ENCODE results near the gene IL18R1. TPM values are rescaled to one million over a fixed set of nuclear protein-coding genes. Genes with fewer than 3 reads are reported as not detected.

The IL18R1 gene
- total and polyA plus RNA-seq, 4 donors = 7.5 to 63.5 (median 25.7) TPM

- H3K27ac ChIP-seq (ENCODE audit: low read depth in 1 of 2, low read length in 1 of 2) = no peak overlapping the region
- peaks cover 0 to 15% (median 4%) of the 10 kb centered on the region in 4 donors for H3K36me3 ChIP-seq (ENCODE audit: control insufficient read depth in 4 of 4, insufficient read depth in 4 of 4, low read length in 4 of 4)
- H3K4me1 ChIP-seq (ENCODE audit: control insufficient read depth in 5 of 5, insufficient read depth in 5 of 5, low read length in 5 of 5) = no peaks in the 10 kb centered on the region
- H3K27me3 ChIP-seq (ENCODE audit: control insufficient read depth in 3 of 3, insufficient read depth in 3 of 3, low read length in 2 of 3) = no peaks in the 10 kb centered on the region
- DNase-seq (no peak), ATAC-seq (ENCODE audit: insufficient read depth, low FRiP score) (no peak)
- H3K9ac ChIP-seq (ENCODE audit: insufficient read depth in 1 of 2, low read length in 2 of 2) = no peak overlapping the region
- H3K4me3 ChIP-seq = no peak overlapping the region
- H3K9me3 ChIP-seq (ENCODE audit: control insufficient read depth in 4 of 4, insufficient read depth in 3 of 4, low read length in 3 of 4) = peaks cover 0 to 13% (median 9%) of the 10 kb centered on the region in 4 donors
- TF ChIP-seq, protein P1, sequence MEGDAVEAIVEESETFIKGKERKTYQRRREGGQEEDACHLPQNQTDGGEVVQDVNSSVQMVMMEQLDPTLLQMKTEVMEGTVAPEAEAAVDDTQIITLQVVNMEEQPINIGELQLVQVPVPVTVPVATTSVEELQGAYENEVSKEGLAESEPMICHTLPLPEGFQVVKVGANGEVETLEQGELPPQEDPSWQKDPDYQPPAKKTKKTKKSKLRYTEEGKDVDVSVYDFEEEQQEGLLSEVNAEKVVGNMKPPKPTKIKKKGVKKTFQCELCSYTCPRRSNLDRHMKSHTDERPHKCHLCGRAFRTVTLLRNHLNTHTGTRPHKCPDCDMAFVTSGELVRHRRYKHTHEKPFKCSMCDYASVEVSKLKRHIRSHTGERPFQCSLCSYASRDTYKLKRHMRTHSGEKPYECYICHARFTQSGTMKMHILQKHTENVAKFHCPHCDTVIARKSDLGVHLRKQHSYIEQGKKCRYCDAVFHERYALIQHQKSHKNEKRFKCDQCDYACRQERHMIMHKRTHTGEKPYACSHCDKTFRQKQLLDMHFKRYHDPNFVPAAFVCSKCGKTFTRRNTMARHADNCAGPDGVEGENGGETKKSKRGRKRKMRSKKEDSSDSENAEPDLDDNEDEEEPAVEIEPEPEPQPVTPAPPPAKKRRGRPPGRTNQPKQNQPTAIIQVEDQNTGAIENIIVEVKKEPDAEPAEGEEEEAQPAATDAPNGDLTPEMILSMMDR (IDR thresholded peaks at IDR 0.05; ENCODE audit: control extremely low read depth, extremely low read depth) = no peak
- WGBS, 2 donors = 79 to 82% methylated on average over 6 of the region's 6 CpGs
Measured at GRCh38 chr2:102367331-102367971, 11.9 kb downstream of the IL18R1 start.

GRCh38 chr2:102368461-102369109 is 13.0 kb downstream of the IL18R1 start:
- Histone ChIP-seq H3K27me3 (ENCODE audit: control insufficient read depth in 3 of 3, insufficient read depth in 3 of 3, low read length in 2 of 3) (no peaks in the 10 kb centered on the region), H3K27ac (ENCODE audit: low read depth in 1 of 2, low read length in 1 of 2) (no peak overlapping the region), H3K4me1 (ENCODE audit: control insufficient read depth in 5 of 5, insufficient read depth in 5 of 5, low read length in 5 of 5) (no peaks in the 10 kb centered on the region), H3K4me3 (no peak overlapping the region), H3K36me3 (ENCODE audit: control insufficient read depth in 4 of 4, insufficient read depth in 4 of 4, low read length in 4 of 4) (peaks cover 0 to 15% (median 4%) of the 10 kb centered on the region in 4 donors), H3K9me3 (ENCODE audit: control insufficient read depth in 4 of 4, insufficient read depth in 3 of 4, low read length in 3 of 4) (peaks cover 0 to 13% (median 9%) of the 10 kb centered on the region in 4 donors), H3K9ac (ENCODE audit: insufficient read depth in 1 of 2, low read length in 2 of 2) (no peak overlapping the region)
- DNase-seq (no peak), ATAC-seq (ENCODE audit: insufficient read depth, low FRiP score) (no peak)
- TF ChIP-seq, protein P1 (IDR thresholded peaks at IDR 0.05; ENCODE audit: control extremely low read depth, extremely low read depth) = no peak
- WGBS, 2 donors = 77 to 80% methylated on average over 5 of the region's 5 CpGs

DNA sequence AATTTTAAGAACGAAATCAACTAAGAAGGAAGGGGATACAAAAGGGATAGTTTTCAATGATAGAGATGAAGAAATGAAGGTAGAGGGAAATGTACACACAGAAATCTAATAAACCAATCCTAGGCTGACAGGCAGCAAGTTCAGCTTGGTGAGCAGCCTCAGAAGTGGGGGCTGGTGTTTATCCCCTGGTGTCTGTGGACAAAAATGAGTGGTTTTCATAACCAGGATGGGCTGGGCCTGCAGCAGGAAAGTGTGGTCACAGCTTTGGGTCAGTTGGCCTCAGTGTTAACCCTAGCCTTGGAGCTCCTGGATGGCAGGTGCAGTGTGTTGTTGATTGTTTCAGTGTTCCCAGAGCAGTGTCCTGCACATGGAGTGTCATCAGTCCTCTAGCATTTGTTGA is 14.3 kb downstream of the IL18R1 start:
- DNase-seq = no peak
- Histone ChIP-seq H3K36me3 (ENCODE audit: control insufficient read depth in 4 of 4, insufficient read depth in 4 of 4, low read length in 4 of 4) (peaks cover 0 to 11% (median 4%) of the 10 kb centered on the region in 4 donors), H3K4me1 (ENCODE audit: control insufficient read depth in 5 of 5, insufficient read depth in 5 of 5, low read length in 5 of 5) (no peaks in the 10 kb centered on the region), H3K9ac (ENCODE audit: insufficient read depth in 1 of 2, low read length in 2 of 2) (no peak overlapping the region), H3K27me3 (ENCODE audit: control insufficient read depth in 3 of 3, insufficient read depth in 3 of 3, low read length in 2 of 3) (no peaks in the 10 kb centered on the region), H3K4me3 (no peak overlapping the region), H3K9me3 (ENCODE audit: control insufficient read depth in 4 of 4, insufficient read depth in 3 of 4, low read length in 3 of 4) (peaks cover 0 to 13% (median 9%) of the 10 kb centered on the region in 4 donors), H3K27ac (ENCODE audit: low read depth in 1 of 2, low read length in 1 of 2) (no peak overlapping the region)
- TF ChIP-seq, protein P1 (IDR thresholded peaks at IDR 0.05; ENCODE audit: control extremely low read depth, extremely low read depth) = no peak
- ATAC-seq (ENCODE audit: insufficient read depth, low FRiP score) = no peak
- 95 to 97% methylated on average over 1 of the region's 1 CpG for WGBS, 2 donors

All from lung (tissue), 12 donors.